KBM-7 (cell line): ENCODE measurements around the gene FAM193B.

Experiments
- DNase-seq: peaks from one replicate; pipeline ENCODE4 v3.0.0-alpha.2; 2015
- in situ Hi-C: fragments of 300-500 bp; cut with MboI; formaldehyde crosslinking; loops from 2 replicates; pipeline ENCODE4 v1.14.3; 2020; ENCODE audit warnings: low sequenced_read_pairs, low pct_unique_long_range_greater_than_20kb, mixed read lengths

FAM193B gene

GRCh38 chr5:177524539-177524900, 29.8 kb downstream of the FAM193B start:
- no peak for DNase-seq
- in situ Hi-C loops: no loop called here

GRCh38 chr5:177523711-177524538, 30.4 kb downstream of the FAM193B start:
- in situ Hi-C loops: no loop called here
- DNase-seq: no peak

- no peak for DNase-seq
- in situ Hi-C loops: no loop called here
Observed at GRCh38 chr5:177520916-177521513, 33.3 kb downstream of the FAM193B start.

GRCh38 chr5:177520271-177520670, 34.1 kb downstream of the FAM193B start:
- no peak for DNase-seq
- in situ Hi-C loops: no loop called here

- in situ Hi-C loops: no loop called here
- DNase-seq: no peak
Observed at GRCh38 chr5:177519463-177520235, 34.7 kb downstream of the FAM193B start.

- in situ Hi-C loops: no loop called here
Observed at GRCh38 chr5:177516601-177517568, 37.5 kb downstream of the FAM193B start, which contains the start of gene DDX41. Gene DDX41, minus strand, starts transcription at chr5:177516961. Its CDS starts 16 bp downstream, at chr5:177516945.

GRCh38 chr5:177515580-177515979, 38.8 kb downstream of the FAM193B start:
- no peak for DNase-seq
- in situ Hi-C loops: no loop called here

More at GRCh38 chr5:177516601-177517568, 37.5 kb downstream of the FAM193B start, which contains the start of gene DDX41:
- DNase-seq: peak; percentile 98

GRCh38 chr5:177514541-177514940, 39.8 kb downstream of the FAM193B start:
- DNase-seq: no peak
- in situ Hi-C loops: no loop called here

- in situ Hi-C loops: no loop called here
- DNase-seq: no peak
Observed at GRCh38 chr5:177513500-177513899, 40.9 kb downstream of the FAM193B start.

- DNase-seq: no peak
- in situ Hi-C loops: no loop called here
Observed at GRCh38 chr5:177512736-177513380, 41.5 kb downstream of the FAM193B start.

- no peak for DNase-seq
Observed at GRCh38 chr5:177511796-177512675, 42.3 kb downstream of the FAM193B start.

GRCh38 chr5:177511181-177511580, 43.2 kb downstream of the FAM193B start:
- DNase-seq: no peak
- in situ Hi-C loops: no loop called here

More at GRCh38 chr5:177511796-177512675, 42.3 kb downstream of the FAM193B start:
- in situ Hi-C loops: no loop called here

GRCh38 chr5:177510567-177511053, 43.8 kb downstream of the FAM193B start:
- in situ Hi-C loops: no loop called here
- DNase-seq: peak; percentile 36

GRCh38 chr5:177509991-177510566, 44.3 kb downstream of the FAM193B start:
- in situ Hi-C loops: no loop called here

GRCh38 chr5:177509381-177509951, 44.9 kb downstream of the FAM193B start, which contains the start of gene DOK3:
Gene DOK3, minus strand, starts transcription at chr5:177509826. Its CDS starts 286 bp downstream, at chr5:177509540.
- DNase-seq: peak; percentile 39
- in situ Hi-C loops: no loop called here

More at GRCh38 chr5:177509991-177510566, 44.3 kb downstream of the FAM193B start:
- no peak for DNase-seq

- DNase-seq: peak; percentile 68
- in situ Hi-C loops: no loop called here
Observed at GRCh38 chr5:177508837-177509236, 45.5 kb downstream of the FAM193B start.
